Measurements from ENCODE around the gene FOXO3. TPM values are rescaled to one million over a fixed set of nuclear protein-coding genes. Genes with fewer than 3 reads are reported as not detected.
"Not testable (repeated sequence)": the region's sequence is repeated elsewhere in the genome, so short reads cannot be mapped to it uniquely, and the experiment has no call there.

Gene FOXO3
- total and polyA plus RNA-seq, 5 donors from 2014 or later: 16.9 to 24.2 (median 23.3) TPM

DNA sequence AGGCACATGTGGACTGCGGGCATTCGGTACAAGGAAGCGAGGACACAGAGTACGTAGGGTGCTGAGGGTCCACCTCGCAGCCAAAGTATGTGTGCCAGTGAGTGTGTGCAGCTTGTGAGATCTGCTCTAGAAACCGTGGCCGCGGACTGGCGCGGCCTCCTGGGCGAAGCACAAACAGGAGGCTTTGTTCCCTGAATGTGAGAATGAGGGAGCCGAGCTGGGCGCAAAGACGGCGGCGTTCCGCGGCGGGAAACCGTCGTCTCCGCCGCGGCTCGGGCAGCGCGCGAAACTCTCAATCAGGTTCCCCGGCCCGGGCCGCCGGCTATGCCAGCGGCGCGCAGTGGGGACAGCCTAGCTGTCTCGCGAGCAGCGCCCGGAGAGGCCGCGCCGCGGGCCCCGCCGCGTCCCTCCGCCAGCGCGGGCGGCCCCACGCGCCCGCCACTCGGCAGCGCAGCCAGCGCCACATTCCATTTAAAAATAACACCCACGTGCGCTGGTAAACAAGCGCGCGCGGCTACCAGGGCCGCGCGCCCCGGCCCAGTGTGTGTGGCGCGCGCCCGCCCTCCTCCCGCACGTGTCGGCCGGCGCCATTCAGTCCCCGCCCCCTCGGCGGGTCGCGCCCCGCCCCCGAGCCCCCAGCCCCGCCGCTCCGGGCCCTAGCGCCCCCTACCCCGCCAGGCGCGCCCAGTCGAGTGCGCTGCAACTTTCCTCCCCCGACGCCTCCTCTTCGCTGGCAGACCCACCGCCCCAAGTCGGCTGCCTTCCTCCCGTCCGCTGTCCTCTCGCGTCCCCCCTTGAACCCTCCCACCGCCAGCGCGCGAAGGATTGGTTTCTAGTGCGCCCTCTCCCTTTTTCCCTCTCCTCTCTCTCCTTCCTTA is 3.0 kb upstream of the FOXO3 start:
- H3K36me3 Mint-ChIP-seq: peaks cover 6% of the 10 kb centered on the region
- H3K4me1 Mint-ChIP-seq: peaks cover 2 to 20% (median 10%) of the 10 kb centered on the region in 4 donors
- peaks cover 19% of the 10 kb centered on the region for H3K4me1 ChIP-seq (ENCODE audit: control insufficient read depth, insufficient read depth, low read length, poor library complexity, severe bottlenecking)
- ATAC-seq (ENCODE audit: low read depth in 2 of 2): peak; percentile 42 to 43
- H3K27ac ChIP-seq (ENCODE audit: insufficient read depth, low read length, poor library complexity, severe bottlenecking): peak overlapping the region; percentile 100
- no peaks in the 10 kb centered on the region for H3K27me3 ChIP-seq (ENCODE audit: control insufficient read depth, insufficient read depth, low read length)
- peak overlapping the region; percentile 64 for H3K4me3 ChIP-seq (ENCODE audit: low read depth, low read length)
- peak; percentile 77 to 82 (median 82) for DNase-seq
- peak overlapping the region; percentile 91 to 100 (median 99) for H3K27ac Mint-ChIP-seq
- peak overlapping the region; percentile 97 to 100 (median 98) for H3K4me3 Mint-ChIP-seq
- H3K9me3 Mint-ChIP-seq: peaks cover 0 to 5% (median 0%) of the 10 kb centered on the region in 7 donors
- H3K9me3 ChIP-seq (ENCODE audit: control insufficient read depth in 2 of 2, low read length in 2 of 2): no peaks in the 10 kb centered on the region
- no peaks in the 10 kb centered on the region for H3K36me3 ChIP-seq (ENCODE audit: control insufficient read depth, insufficient read depth, low read length)
- no peaks in the 10 kb centered on the region for H3K27me3 Mint-ChIP-seq

DNA sequence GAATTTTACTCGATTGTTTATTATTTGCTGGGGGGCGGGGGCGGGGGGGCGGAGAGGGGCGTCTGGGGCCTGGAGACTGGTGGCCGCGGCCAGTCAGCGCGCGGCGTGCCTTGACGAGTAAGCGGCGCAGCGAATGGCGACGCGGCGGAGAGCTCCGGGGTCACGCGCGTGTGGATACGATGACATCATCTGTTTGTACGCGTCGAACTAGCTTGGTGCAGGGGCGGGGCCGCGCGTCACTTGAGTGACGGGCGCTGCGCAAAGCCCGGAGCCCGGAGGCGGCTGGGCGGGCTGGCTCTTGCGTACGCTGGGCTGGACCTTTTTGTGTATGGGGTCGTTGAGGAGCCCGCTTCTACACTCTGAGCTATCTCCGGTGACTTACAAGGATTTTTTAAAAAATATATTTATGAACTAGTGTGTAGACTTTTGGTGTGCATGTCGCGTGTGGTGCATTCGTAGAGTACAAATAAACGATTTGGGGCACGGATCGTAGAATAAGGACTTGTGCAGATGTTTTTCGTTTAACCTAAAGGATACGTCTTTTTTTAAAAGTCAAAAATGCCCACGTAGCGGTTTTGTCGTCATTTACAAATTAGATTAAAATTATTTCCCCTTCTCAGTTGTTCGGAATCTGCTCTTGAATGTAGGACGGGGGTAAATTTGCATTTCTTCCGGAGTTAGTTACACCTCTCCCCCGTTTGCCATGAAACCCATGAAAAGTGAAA is 2.2 kb upstream of the FOXO3 start:
- no peaks in the 10 kb centered on the region for H3K9me3 ChIP-seq (ENCODE audit: control insufficient read depth in 2 of 2, low read length in 2 of 2)
- H3K27me3 ChIP-seq (ENCODE audit: control insufficient read depth, insufficient read depth, low read length): no peaks in the 10 kb centered on the region
- no peaks in the 10 kb centered on the region for H3K36me3 ChIP-seq (ENCODE audit: control insufficient read depth, insufficient read depth, low read length)
- Mint-ChIP-seq H3K4me3 (peak overlapping the region; percentile 97 to 100 (median 98)), H3K27ac (peak overlapping the region; percentile 91 to 100 (median 99)), H3K9me3 (peaks cover 0 to 5% (median 0%) of the 10 kb centered on the region in 7 donors), H3K4me1 (peaks cover 10 to 27% (median 16%) of the 10 kb centered on the region in 4 donors), H3K27me3 (no peaks in the 10 kb centered on the region), H3K36me3 (peaks cover 6% of the 10 kb centered on the region)
- peak overlapping the region; percentile 99 for H3K4me3 ChIP-seq (ENCODE audit: low read depth, low read length)
- ATAC-seq (ENCODE audit: low read depth in 2 of 2) (peak; percentile 70 to 72), DNase-seq (peak; percentile 96 to 99 (median 98))
- H3K27ac ChIP-seq (ENCODE audit: insufficient read depth, low read length, poor library complexity, severe bottlenecking): peak overlapping the region; percentile 100
- H3K4me1 ChIP-seq (ENCODE audit: control insufficient read depth, insufficient read depth, low read length, poor library complexity, severe bottlenecking): peaks cover 20% of the 10 kb centered on the region

DNA sequence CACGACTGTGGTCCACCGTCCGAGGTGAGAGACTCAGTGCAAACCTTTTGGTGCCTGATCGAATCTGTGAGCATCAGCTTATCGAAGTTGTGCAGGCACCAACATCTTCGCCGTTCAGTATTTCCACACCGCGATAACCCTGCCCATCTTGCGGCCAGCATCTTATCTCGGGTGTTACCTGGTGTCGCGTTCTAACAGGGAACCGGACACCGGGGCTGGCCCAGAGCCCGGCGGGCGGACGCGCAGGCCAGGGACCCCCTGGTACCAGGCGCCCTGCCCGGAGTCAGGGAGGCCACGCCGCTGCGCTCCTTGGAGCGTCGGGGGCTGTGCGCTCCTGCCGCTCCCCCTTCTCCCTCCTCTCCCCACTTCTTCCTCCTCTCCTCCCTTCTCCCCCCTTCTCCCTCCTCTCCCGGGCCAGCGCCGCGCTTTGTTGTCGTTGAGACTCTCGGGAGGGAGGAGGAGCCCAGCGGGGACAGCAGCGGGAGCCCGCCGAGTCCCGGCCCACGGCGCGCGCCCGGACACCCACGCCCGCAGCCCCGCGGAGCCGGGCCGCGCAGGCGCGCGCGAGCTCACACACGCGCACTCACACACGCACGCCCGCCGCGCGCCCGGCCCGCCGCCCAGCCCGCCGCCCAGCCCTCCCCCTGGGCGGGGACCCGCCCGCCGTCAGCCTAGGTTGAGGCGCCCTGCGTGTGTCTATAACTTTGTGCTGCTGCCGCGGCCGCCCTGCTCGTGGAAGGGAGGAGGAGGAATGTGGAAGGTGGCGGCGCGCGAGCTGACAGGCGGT is 1.4 kb upstream of the FOXO3 start:
- Histone ChIP-seq H3K4me3 (ENCODE audit: low read depth, low read length) (peak overlapping the region; percentile 99), H3K36me3 (ENCODE audit: control insufficient read depth, insufficient read depth, low read length) (no peaks in the 10 kb centered on the region), H3K4me1 (ENCODE audit: control insufficient read depth, insufficient read depth, low read length, poor library complexity, severe bottlenecking) (peaks cover 27% of the 10 kb centered on the region), H3K9me3 (ENCODE audit: control insufficient read depth in 2 of 2, low read length in 2 of 2) (no peaks in the 10 kb centered on the region), H3K27ac (ENCODE audit: insufficient read depth, low read length, poor library complexity, severe bottlenecking) (peak overlapping the region; percentile 100), H3K27me3 (ENCODE audit: control insufficient read depth, insufficient read depth, low read length) (no peaks in the 10 kb centered on the region)
- Mint-ChIP-seq H3K9me3 (peaks cover 0 to 5% (median 0%) of the 10 kb centered on the region in 7 donors), H3K4me3 (peak overlapping the region; percentile 97 to 100 (median 98)), H3K4me1 (peaks cover 15 to 33% (median 22%) of the 10 kb centered on the region in 4 donors), H3K27ac (peak overlapping the region; percentile 91 to 100 (median 99)), H3K27me3 (no peaks in the 10 kb centered on the region), H3K36me3 (peaks cover 6% of the 10 kb centered on the region)
- peak; percentile 82 to 91 (median 90) for DNase-seq
- ATAC-seq (ENCODE audit: low read depth in 2 of 2): peak; percentile 65 to 68

DNA sequence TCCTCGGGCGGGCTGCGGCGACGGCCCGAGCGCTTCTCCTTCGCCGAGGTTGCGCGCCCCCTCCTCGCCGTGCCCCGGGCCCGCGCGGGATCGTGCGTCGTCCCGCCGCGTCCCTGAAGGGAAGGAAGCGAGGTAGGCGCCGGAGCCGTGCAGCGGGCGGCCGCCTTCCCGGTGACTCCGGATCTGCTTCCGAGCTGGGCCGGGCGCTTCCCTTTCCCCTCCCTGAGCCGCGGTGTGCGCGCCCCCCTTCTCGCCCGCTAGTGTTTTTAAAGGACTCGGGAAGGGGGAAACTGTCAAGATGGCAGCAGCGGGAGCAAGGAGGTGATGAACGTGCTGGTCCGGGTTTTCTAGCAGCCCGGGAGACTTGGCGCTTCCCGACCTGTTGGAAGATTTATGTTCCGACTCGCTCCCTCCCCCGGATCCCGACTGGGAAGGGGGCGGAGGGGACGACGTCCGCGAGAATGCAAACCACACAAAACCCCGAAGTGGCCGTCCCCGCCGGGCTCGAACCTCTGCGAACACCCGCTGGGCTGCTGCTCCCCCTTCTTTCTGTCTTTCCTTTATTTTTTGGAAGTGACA is 744 bp upstream of the FOXO3 start:
- Histone ChIP-seq H3K36me3 (ENCODE audit: control insufficient read depth, insufficient read depth, low read length) (no peaks in the 10 kb centered on the region), H3K27ac (ENCODE audit: insufficient read depth, low read length, poor library complexity, severe bottlenecking) (peak overlapping the region; percentile 100), H3K4me1 (ENCODE audit: control insufficient read depth, insufficient read depth, low read length, poor library complexity, severe bottlenecking) (peaks cover 34% of the 10 kb centered on the region), H3K9me3 (ENCODE audit: control insufficient read depth in 2 of 2, low read length in 2 of 2) (no peaks in the 10 kb centered on the region), H3K27me3 (ENCODE audit: control insufficient read depth, insufficient read depth, low read length) (no peaks in the 10 kb centered on the region), H3K4me3 (ENCODE audit: low read depth, low read length) (peak overlapping the region; percentile 73)
- DNase-seq (peak in 1 of 3 donors; percentile 54), ATAC-seq (ENCODE audit: low read depth in 2 of 2) (no peak)
- Mint-ChIP-seq H3K36me3 (peaks cover 6% of the 10 kb centered on the region), H3K9me3 (peaks cover 0 to 5% (median 0%) of the 10 kb centered on the region in 7 donors), H3K27ac (peak overlapping the region; percentile 32 to 100 (median 99)), H3K27me3 (no peaks in the 10 kb centered on the region), H3K4me3 (peak overlapping the region; percentile 89 to 100 (median 94)), H3K4me1 (peaks cover 19 to 40% (median 29%) of the 10 kb centered on the region in 4 donors)

DNA sequence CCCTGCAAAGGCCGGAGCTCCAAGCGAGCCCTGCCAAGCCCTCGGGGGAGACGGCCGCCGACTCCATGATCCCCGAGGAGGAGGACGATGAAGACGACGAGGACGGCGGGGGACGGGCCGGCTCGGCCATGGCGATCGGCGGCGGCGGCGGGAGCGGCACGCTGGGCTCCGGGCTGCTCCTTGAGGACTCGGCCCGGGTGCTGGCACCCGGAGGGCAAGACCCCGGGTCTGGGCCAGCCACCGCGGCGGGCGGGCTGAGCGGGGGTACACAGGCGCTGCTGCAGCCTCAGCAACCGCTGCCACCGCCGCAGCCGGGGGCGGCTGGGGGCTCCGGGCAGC is 561 bp downstream of the FOXO3 start:
- not testable (repeated sequence) for H3K4me3 ChIP-seq (ENCODE audit: low read depth, low read length); H3K4me3 Mint-ChIP-seq; H3K27me3 Mint-ChIP-seq; H3K27me3 ChIP-seq (ENCODE audit: control insufficient read depth, insufficient read depth, low read length); H3K9me3 ChIP-seq (ENCODE audit: control insufficient read depth in 2 of 2, low read length in 2 of 2); H3K36me3 ChIP-seq (ENCODE audit: control insufficient read depth, insufficient read depth, low read length); ATAC-seq (ENCODE audit: low read depth in 2 of 2); DNase-seq; H3K36me3 Mint-ChIP-seq; H3K27ac Mint-ChIP-seq; H3K9me3 Mint-ChIP-seq
- H3K4me1 Mint-ChIP-seq: peaks cover 25 to 53% (median 41%) of the 10 kb centered on the region in 4 donors
- peak overlapping the region; percentile 100 for H3K27ac ChIP-seq (ENCODE audit: insufficient read depth, low read length, poor library complexity, severe bottlenecking)
- H3K4me1 ChIP-seq (ENCODE audit: control insufficient read depth, insufficient read depth, low read length, poor library complexity, severe bottlenecking): peaks cover 47% of the 10 kb centered on the region

DNA sequence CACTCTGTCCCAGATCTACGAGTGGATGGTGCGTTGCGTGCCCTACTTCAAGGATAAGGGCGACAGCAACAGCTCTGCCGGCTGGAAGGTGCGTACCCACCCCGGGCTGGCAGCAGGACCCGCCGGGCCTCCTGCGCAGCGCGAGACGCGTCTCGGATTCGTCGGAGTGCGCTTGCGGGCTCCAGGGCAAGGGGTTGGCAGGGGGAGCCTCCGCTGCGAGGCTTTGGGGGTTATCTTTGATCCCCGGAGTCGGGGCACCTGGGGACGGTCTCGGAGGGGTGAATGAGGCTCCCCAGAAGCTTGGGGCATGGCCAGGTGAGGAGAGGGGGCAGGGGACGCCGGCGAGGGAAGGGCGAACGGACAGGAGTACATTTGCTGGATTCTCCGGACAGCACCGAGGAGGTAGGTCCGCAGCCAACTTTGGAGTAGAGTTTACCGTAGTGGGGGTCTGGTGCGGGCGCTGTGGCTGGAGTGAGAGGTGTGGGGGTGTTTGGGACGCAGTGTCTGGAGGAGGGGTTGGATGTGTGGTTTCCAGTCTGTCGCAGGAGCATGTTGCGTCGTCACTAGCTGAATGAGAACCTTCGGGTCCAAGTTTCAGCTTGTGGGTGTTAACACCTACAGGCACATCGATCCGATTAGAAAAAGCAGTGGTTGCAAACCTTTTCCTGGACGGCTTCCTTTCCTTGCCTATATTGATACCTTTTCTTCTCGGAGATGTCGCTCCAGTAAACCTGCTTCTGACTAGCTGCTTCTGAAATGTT is 1.2 kb downstream of the FOXO3 start:
- Histone ChIP-seq H3K36me3 (ENCODE audit: control insufficient read depth, insufficient read depth, low read length) (peaks cover 1% of the 10 kb centered on the region), H3K4me1 (ENCODE audit: control insufficient read depth, insufficient read depth, low read length, poor library complexity, severe bottlenecking) (peaks cover 49% of the 10 kb centered on the region)
- no peak for DNase-seq

More for the DNA sequence above, 1.2 kb downstream of the FOXO3 start:
- peaks cover 0 to 5% (median 0%) of the 10 kb centered on the region in 7 donors for H3K9me3 Mint-ChIP-seq
- H3K4me3 ChIP-seq (ENCODE audit: low read depth, low read length): peak overlapping the region; percentile 57
- H3K27me3 Mint-ChIP-seq: no peaks in the 10 kb centered on the region
- H3K27ac ChIP-seq (ENCODE audit: insufficient read depth, low read length, poor library complexity, severe bottlenecking): no peak overlapping the region
- peaks cover 6% of the 10 kb centered on the region for H3K36me3 Mint-ChIP-seq
- no peak for ATAC-seq (ENCODE audit: low read depth in 2 of 2)
- H3K27ac Mint-ChIP-seq: peak overlapping the region; percentile 4 to 88 (median 87)
- no peaks in the 10 kb centered on the region for H3K9me3 ChIP-seq (ENCODE audit: control insufficient read depth in 2 of 2, low read length in 2 of 2)
- H3K27me3 ChIP-seq (ENCODE audit: control insufficient read depth, insufficient read depth, low read length): no peaks in the 10 kb centered on the region
- peaks cover 25 to 57% (median 44%) of the 10 kb centered on the region in 4 donors for H3K4me1 Mint-ChIP-seq
- peak overlapping the region; percentile 81 to 93 (median 85) for H3K4me3 Mint-ChIP-seq
